GM19397 (cell line): ENCODE measurements around the gene DUSP19.
A peak's percentile ranks its signal among the peaks of the same experiment; 100 is the strongest.

Experiments used
- ATAC-seq: cut with Tn5 transposase; IDR thresholded peaks from one replicate; pipeline ENCODE4 v1.9.1; 2021; ENCODE audit warnings: mild to moderate bottlenecking, moderate library complexity; ENCODE audit not compliant: unreplicated experiment

The DUSP19 gene

DNA sequence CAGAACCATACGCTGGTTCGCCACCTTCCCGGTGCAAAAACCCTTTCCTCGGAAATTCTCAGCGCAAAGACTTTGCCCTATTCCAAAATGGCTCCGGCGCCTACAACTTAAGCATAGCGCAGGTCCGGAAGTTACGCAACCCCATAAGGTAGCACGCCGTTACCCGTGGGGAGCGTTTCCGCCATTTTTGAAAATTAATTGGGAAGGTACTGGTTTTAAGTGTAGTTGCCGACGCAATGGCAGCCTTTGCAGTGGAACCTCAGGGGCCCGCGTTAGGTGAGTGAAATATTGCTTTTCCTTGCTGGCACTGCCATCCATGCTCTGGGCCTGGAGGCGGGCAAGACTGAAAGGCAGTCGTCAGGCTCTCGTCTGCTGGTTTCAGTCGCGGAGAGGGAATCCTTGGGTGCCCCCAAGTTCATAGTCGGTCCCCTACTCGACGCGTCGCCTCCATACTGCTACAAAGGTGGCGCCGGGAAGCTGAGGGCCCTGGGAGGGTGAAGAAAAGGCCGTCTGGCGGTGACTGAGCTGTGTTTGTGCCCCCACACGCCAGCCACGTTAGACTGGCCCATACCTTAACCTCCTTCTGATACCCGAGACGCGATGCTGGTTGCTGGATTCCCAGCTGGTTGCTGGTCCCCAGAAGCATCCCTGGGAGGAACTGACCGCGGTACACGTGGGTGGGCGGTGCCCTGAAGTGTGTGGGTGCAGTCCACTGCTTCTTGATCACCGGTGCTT, 45.8 kb downstream of the DUSP19 start, which contains the start of gene NUP35:
Gene NUP35, plus strand, starts transcription at position 222 of the 735 bp plus-strand sequence. Its CDS starts 15 bp downstream, at position 237.
- peak; percentile 86 for ATAC-seq

DNA sequence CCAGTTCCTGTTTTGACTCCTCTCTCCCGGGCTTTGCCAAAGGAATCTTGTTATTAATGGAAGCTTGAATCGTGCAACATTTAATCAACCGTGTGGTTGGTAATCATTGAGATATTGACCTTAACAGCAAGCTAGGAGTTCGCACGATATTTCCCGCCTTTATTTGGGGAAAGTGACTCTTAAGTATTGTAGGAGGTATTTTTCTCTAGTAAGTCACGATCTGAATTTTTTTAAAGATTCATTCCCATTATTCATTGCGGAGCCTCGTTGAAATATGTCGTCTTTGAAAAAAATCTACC, 46.4 kb downstream of the DUSP19 start:
- no peak for ATAC-seq

DNA sequence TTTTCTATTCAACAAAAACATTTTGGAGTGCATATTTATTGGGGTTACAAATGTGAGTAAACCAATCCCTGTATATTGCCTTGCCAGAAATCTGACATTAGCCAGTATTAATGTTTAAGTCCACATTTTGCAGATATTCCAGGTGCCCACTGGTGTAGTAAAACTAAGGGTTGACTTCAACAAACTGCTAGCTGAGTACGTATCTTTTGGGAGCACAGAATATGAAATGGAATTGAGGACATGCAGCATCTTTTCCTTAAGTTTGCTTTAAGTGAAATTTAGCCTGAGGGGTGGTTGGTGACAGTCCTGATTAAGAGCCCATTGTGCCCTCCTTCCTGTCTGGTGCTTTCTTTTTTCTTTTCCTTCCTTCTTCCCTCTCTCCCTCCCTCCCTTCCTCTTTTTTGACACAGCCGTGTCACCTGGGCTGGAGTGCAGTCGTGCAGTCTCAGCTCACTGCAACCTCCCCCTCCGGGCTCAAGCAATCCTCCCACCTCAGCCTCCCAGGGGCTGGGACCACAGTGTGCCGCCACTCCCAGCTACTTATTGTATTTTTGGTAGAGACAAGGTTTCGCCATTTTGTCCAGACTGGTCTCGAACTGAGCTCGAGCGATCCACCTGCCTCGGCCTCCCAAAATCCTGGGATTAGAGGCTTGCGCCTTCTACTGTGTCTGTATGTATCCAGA, 47.3 kb downstream of the DUSP19 start:
- no peak for ATAC-seq

DNA sequence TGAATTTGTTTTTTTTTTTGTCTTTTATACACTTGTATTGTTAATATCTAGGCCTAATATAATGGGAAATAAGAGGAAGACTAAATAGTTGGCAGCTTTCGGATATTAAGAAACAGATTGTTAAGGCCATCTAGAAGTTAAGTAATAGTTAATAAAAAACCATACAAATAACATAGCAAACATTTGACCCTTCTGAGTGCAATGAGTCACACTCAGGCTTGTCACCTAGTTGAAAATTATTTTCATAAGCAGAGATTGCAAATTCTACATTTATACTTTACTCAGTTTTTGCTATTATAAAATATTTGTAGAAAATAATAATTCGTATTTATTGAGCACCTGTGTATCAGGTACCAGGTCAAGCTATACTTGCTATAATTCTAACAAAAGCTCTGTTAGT, 48.1 kb downstream of the DUSP19 start:
- no peak for ATAC-seq

DNA sequence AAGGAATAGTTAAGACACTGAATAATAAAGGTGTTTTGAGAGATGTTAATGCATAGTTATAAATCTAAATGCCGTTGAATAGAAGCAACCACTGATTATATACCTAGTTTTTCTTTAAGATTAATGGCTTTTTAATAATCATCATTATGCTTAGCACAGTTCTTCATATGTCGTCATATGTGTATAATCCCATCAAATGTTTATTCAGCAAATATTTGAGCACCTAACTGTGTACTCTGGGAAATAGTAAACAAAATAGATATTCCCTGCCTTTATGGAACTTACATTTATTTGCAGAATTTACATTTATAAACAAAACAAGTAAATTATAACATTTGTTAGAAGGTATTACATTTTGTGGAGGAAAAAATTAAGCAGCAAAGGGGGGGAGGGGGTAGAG, 55.5 kb downstream of the DUSP19 start:
- no peak for ATAC-seq

DNA sequence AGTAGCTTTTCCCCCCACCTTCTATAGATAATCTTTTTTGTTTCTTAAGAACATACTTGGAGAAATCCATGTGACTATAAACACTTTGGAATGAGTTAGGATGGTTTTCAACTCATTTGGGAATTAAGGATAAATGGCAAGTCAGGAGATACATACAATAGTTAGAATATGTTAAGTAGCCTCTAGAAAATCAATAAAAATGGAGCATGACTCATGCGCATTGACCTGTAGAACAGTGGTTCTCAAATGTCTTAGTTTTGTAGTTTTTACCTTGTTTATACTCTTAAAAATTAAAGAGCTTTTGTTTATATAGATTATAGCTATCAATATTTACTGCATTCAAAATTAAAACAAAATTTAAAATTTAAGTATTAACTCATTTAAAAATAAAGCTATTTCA, 70.4 kb downstream of the DUSP19 start:
- no peak for ATAC-seq

DNA sequence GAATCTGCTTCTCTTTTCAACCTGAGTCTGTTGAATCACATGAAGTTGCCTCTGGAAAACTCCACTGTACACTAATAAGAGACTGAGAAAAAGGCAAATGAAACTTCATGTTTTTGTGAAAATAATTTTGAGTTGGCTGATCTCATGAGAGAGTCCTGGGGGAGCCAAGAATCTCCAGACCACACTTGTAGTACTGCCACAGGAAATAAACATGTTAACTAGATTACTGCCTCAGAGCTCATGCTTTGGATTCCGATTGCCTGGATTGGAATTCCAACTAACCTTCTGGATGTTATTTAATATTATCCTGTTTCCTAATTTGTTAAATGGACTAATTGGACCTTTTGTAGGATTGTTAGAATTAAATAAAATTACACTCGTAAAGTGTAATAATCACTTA, 70.9 kb downstream of the DUSP19 start:
- no peak for ATAC-seq
